OCI-LY1 (cell line): ENCODE data around the gene AFF1.

Experiments used
- EZH2 ChIP-seq: fragments of 200-600 bp; sonication (generic), shearing (Covaris generic); IDR thresholded peaks from 2 replicates; pipeline ENCODE4 v1.8.0; 2017; ENCODE audit warnings: borderline replicate concordance, mixed run types, mild to moderate bottlenecking, antibody characterized with exemption, low read length, moderate library complexity, mixed read lengths
- TF ChIP-seq, protein P1 (sequence below): fragments of 200-600 bp; sonication (generic), shearing (Covaris generic); IDR thresholded peaks from 2 replicates; pipeline ENCODE4 v1.5.1; 2017; ENCODE audit warnings: mild to moderate bottlenecking, antibody characterized with exemption, low read length, moderate library complexity, mixed read lengths

GRCh38 chr4:87057835-87058355 is 123.1 kb downstream of the AFF1 start:
- TF ChIP-seq, protein P1, sequence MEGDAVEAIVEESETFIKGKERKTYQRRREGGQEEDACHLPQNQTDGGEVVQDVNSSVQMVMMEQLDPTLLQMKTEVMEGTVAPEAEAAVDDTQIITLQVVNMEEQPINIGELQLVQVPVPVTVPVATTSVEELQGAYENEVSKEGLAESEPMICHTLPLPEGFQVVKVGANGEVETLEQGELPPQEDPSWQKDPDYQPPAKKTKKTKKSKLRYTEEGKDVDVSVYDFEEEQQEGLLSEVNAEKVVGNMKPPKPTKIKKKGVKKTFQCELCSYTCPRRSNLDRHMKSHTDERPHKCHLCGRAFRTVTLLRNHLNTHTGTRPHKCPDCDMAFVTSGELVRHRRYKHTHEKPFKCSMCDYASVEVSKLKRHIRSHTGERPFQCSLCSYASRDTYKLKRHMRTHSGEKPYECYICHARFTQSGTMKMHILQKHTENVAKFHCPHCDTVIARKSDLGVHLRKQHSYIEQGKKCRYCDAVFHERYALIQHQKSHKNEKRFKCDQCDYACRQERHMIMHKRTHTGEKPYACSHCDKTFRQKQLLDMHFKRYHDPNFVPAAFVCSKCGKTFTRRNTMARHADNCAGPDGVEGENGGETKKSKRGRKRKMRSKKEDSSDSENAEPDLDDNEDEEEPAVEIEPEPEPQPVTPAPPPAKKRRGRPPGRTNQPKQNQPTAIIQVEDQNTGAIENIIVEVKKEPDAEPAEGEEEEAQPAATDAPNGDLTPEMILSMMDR: no peak
- TF ChIP-seq EZH2: no peak
